ENCODE measurements around the gene DBF4. TPM values are rescaled to one million over a fixed set of nuclear protein-coding genes. Genes with fewer than 3 reads are reported as not detected.
"Not testable (repeated sequence)": the region's sequence is repeated elsewhere in the genome, so short reads cannot be mapped to it uniquely, and the experiment has no call there.

The DBF4 gene
- total RNA-seq, 6 donors from 2014 or later = 4.2 to 14.6 (median 8.6) TPM

DNA sequence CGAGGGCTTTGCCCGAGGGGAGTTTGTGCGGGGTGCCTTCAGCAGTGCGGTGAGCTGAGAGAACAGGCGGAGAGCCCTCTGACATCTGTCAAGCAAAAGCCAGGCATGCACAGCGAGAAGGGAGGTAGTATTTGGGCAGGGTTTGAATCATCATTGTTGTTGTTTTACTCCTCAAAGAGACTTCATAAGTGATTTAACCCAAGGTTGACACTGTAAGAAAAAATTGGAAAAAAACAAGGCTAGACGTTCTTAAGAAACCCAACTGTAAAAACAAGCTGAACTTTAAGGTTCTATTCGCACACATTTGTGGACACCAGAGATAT, 59.1 kb downstream of the DBF4 start:
- TF ChIP-seq EP300 (IDR thresholded peaks at IDR 0.05) (no peak), POLR2AphosphoS5 (IDR thresholded peaks at IDR 0.05) (no peak), POLR2A (IDR thresholded peaks at IDR 0.05) (no peak)
- TF ChIP-seq, protein P1, sequence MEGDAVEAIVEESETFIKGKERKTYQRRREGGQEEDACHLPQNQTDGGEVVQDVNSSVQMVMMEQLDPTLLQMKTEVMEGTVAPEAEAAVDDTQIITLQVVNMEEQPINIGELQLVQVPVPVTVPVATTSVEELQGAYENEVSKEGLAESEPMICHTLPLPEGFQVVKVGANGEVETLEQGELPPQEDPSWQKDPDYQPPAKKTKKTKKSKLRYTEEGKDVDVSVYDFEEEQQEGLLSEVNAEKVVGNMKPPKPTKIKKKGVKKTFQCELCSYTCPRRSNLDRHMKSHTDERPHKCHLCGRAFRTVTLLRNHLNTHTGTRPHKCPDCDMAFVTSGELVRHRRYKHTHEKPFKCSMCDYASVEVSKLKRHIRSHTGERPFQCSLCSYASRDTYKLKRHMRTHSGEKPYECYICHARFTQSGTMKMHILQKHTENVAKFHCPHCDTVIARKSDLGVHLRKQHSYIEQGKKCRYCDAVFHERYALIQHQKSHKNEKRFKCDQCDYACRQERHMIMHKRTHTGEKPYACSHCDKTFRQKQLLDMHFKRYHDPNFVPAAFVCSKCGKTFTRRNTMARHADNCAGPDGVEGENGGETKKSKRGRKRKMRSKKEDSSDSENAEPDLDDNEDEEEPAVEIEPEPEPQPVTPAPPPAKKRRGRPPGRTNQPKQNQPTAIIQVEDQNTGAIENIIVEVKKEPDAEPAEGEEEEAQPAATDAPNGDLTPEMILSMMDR (IDR thresholded peaks at IDR 0.05) = no peak
- no peaks in the 10 kb centered on the region for H3K36me3 ChIP-seq
- no peak overlapping the region for H3K27ac ChIP-seq
- DNase-seq = no peak
- H3K4me1 ChIP-seq = peaks cover 4 to 17% (median 11%) of the 10 kb centered on the region in 4 donors
- no peaks in the 10 kb centered on the region for H3K9me3 ChIP-seq
- WGBS, 2 donors = 49 to 64% methylated on average over 8 of the region's 8 CpGs
- no peak for ATAC-seq (ENCODE audit: low FRiP score in 2 of 2)
- H3K27me3 ChIP-seq = no peaks in the 10 kb centered on the region
- peak overlapping the region in 3 of 4 donors; percentile 58 to 89 (median 65) for H3K4me3 ChIP-seq

GRCh38 chr7:87941138-87941537, 64.8 kb downstream of the DBF4 start:
- WGBS, 2 donors = 93% methylated on average over 4 of the region's 4 CpGs
- no peak overlapping the region for H3K27ac ChIP-seq
- H3K4me3 ChIP-seq = no peak overlapping the region
- H3K36me3 ChIP-seq = no peaks in the 10 kb centered on the region
- no peaks in the 10 kb centered on the region for H3K9me3 ChIP-seq
- H3K4me1 ChIP-seq = no peaks in the 10 kb centered on the region
- no peak for TF ChIP-seq EP300 (IDR thresholded peaks at IDR 0.05)
- no peak for TF ChIP-seq POLR2A (IDR thresholded peaks at IDR 0.05)
- no peak for TF ChIP-seq POLR2AphosphoS5 (IDR thresholded peaks at IDR 0.05)
- TF ChIP-seq, protein P1 (IDR thresholded peaks at IDR 0.05) = no peak
- H3K27me3 ChIP-seq = no peaks in the 10 kb centered on the region
- no peak for ATAC-seq (ENCODE audit: low FRiP score in 2 of 2)
- DNase-seq = no peak

DNA sequence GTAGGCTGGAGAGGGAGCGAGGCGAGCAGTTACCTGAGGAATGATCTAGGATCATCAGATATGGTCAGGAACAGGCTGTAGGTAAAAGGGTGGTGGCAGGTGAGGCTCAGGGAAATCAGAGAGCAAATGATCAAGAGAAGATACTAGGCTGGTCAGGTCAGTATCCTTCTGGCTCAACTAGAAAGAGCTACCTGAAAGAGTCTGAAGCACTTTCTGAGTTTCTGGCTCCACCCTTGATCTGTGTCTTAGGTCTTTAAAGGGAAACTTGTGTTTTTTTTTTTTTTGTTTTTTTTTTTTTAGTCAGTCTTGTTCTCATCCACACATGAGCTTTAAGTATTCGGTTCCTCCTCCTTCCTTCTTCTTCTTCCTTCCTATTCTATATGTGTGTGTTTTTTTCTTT, 68.3 kb downstream of the DBF4 start:
- H3K27ac ChIP-seq = no peak overlapping the region
- TF ChIP-seq POLR2AphosphoS5 (IDR thresholded peaks at IDR 0.05) (no peak), POLR2A (IDR thresholded peaks at IDR 0.05) (no peak), EP300 (IDR thresholded peaks at IDR 0.05) (no peak)
- TF ChIP-seq, protein P1 (IDR thresholded peaks at IDR 0.05) = no peak
- no peaks in the 10 kb centered on the region for H3K36me3 ChIP-seq
- H3K4me3 ChIP-seq = no peak overlapping the region
- H3K9me3 ChIP-seq = no peaks in the 10 kb centered on the region
- ATAC-seq (ENCODE audit: low FRiP score in 2 of 2) = no peak
- no peaks in the 10 kb centered on the region for H3K4me1 ChIP-seq
- no peaks in the 10 kb centered on the region for H3K27me3 ChIP-seq
- 86 to 87% methylated on average over 3 of the region's 3 CpGs for WGBS, 2 donors
- DNase-seq = no peak

DNA sequence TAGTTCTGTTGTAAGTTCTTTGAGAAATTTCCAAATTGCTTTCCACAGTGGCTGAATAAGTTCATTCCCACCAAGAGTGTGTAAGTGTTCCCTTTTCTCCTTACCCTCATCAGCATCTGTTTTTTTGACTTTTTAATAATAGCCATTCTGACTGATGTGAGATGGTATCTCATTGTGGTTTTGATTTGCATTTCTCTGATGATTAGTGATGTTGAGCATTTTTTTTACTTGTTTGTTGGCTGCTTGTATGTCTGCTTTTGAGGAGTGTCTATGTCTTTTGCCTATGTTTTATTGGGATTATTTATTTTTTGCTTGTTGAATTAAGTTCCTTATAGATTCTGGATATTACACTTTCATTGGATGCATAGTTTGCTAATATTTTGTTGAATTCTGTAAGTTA, 69.6 kb downstream of the DBF4 start:
- H3K27ac ChIP-seq; ATAC-seq (ENCODE audit: low FRiP score in 2 of 2); DNase-seq; H3K9me3 ChIP-seq; H3K4me1 ChIP-seq; H3K27me3 ChIP-seq; H3K4me3 ChIP-seq; H3K36me3 ChIP-seq: not testable (repeated sequence)

DNA sequence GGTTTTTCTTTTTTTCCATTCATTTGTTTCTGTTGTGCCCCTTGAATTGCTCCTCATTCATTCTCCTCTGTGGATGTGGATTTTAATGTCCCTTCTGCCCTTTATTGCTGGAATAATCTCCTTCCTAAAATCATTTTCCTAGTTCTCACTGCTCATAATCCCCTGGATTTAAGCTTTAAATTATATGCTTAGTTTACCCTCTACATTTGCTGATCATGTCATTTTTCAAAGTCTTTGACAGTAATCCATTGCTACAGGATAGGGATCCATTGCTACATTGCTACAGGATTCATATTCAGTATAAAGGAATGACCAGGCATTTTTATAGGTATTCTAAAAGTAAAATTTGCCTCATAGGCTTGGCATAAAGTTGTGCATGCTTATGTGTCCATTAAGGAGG, 72.1 kb downstream of the DBF4 start:
- no peak overlapping the region for H3K4me3 ChIP-seq
- H3K9me3 ChIP-seq = no peaks in the 10 kb centered on the region
- no peak overlapping the region for H3K27ac ChIP-seq
- DNase-seq = no peak
- H3K27me3 ChIP-seq = no peaks in the 10 kb centered on the region
- H3K4me1 ChIP-seq = no peaks in the 10 kb centered on the region
- H3K36me3 ChIP-seq = no peaks in the 10 kb centered on the region
- TF ChIP-seq POLR2A (IDR thresholded peaks at IDR 0.05) = no peak
- TF ChIP-seq POLR2AphosphoS5 (IDR thresholded peaks at IDR 0.05) = no peak
- TF ChIP-seq, protein P1 (IDR thresholded peaks at IDR 0.05) = no peak
- no peak for TF ChIP-seq EP300 (IDR thresholded peaks at IDR 0.05)
- no peak for ATAC-seq (ENCODE audit: low FRiP score in 2 of 2)

Other genes starting within 250 kb of the DBF4 start
- 1 to 10 TPM in 3 of 6 donors, under 1 TPM in 3; under 0.01 to 3.6 (median 1.1) TPM for gene RUNDC3B, start 248.1 kb upstream of the DBF4 start, total RNA-seq
- gene SLC25A40, start 133 bp upstream of the DBF4 start, total RNA-seq = 10 to 100 TPM in 5 of 6 donors, 1 to 10 TPM in 1; 6.2 to 37.6 (median 20.1) TPM
- 1 to 10 TPM in 5 of 6 donors, under 1 TPM in 1; 0.69 to 3.2 (median 2.0) TPM for gene ADAM22, start 57.8 kb downstream of the DBF4 start, total RNA-seq

Data from upper lobe of left lung (tissue), 6 donors.